HCT116 (cell line): ENCODE measurements around the gene NKTR. TPM values are rescaled to one million over a fixed set of nuclear protein-coding genes. Genes with fewer than 3 reads are reported as not detected.

Experiments
- ATAC-seq: fragments of 200-7000 bp; cut with Tn5 transposase; 2 replicates; pipeline ENCODE4 v1.9.1; 2020; ENCODE audit warnings: mild to moderate bottlenecking, moderate library complexity
- BruUV-seq: library from RNA; stranded (reverse); fragments of 400-500 nt; replicated peaks from 2 replicates; lab custom pipeline; 2021; lab: Mats Ljungman, UMichigan
- CTCF ChIA-PET: fragments of 300-600 bp; sonication (Branson Sonifier 250); formaldehyde crosslinking; loops from one replicate; lab custom pipeline; 2021; ENCODE audit warnings: antibody characterized with exemption; lab: Charles Lee
- POLR2A ChIA-PET: fragments of 300-600, 350-600 bp; sonication (Branson Sonifier 250); formaldehyde crosslinking; loops from one replicate; lab custom pipeline; 2021; ENCODE audit warnings: antibody characterized with exemption; lab: Charles Lee
- RAD21 ChIA-PET, 2 experiments: fragments of 300-600 bp; sonication (Branson Sonifier 250); formaldehyde crosslinking; loops; one replicate each; lab custom pipeline; 2023; ENCODE audit warnings: low total read pairs in 2 of 2; ENCODE audit not compliant: uncharacterized antibody in 2 of 2, unreplicated experiment in 2 of 2, low non-redundant PET in 1 of 2; lab: Charles Lee
- DNase-seq: peaks from one replicate; pipeline ENCODE4 v3.0.0-alpha.2; 2010; ENCODE audit warnings: low read depth, low spot score
- H2AFZ ChIP-seq: fragments of 200-600 bp; shearing (Covaris generic), sonication (generic); 2 replicates; pipeline ENCODE4 v1.6.1; 2017; ENCODE audit warnings: low read depth, mixed run types, mixed read lengths, antibody characterized with exemption, low read length; ENCODE audit not compliant: poor library complexity, severe bottlenecking
- H3K27ac ChIP-seq: 2 replicates; pipeline ENCODE4 v1.5.1; 2012; ENCODE audit warnings: low read depth, low read length
- H3K27me3 ChIP-seq: fragments of 200-600 bp; sonication (generic); 2 replicates; pipeline ENCODE4 v1.6.1; 2016; ENCODE audit warnings: mixed run types, low read length, mixed read lengths; ENCODE audit not compliant: insufficient read depth
- H3K36me3 ChIP-seq, 2 experiments: fragments of 200-500 bp in 1 of 2; fragments of 200-600 bp in 1 of 2; sonication (Bioruptor generic) in 1 of 2; sonication (generic) in 1 of 2; 2 replicates each; pipeline versions ENCODE4 v1.5.1 to v1.6.1; 2014 to 2016; ENCODE audit warnings: low read length in 2 of 2, inconsistent platforms in 1 of 2, mixed read lengths in 1 of 2, mixed run types in 1 of 2; ENCODE audit not compliant: insufficient read depth in 2 of 2, control insufficient read depth in 1 of 2
- H3K4me1 ChIP-seq, 2 experiments: fragments of 200-600 bp in 1 of 2; sonication (generic) in 1 of 2; 2 replicates each; pipeline versions ENCODE4 v1.5.1 to v1.6.1; 2012 to 2017; ENCODE audit warnings: low read length in 2 of 2, inconsistent platforms in 1 of 2, mild to moderate bottlenecking in 1 of 2, mixed read lengths in 1 of 2, mixed run types in 1 of 2, moderate library complexity in 1 of 2; ENCODE audit not compliant: insufficient read depth in 2 of 2, control insufficient read depth in 1 of 2
- H3K4me2 ChIP-seq: fragments of 200-600 bp; sonication (generic); 2 replicates; pipeline ENCODE4 v1.6.1; 2017; ENCODE audit warnings: mixed run types, low read length, mixed read lengths
- H3K4me3 ChIP-seq, 2 experiments: fragments of 200-600 bp in 1 of 2; sonication (generic) in 1 of 2; replicated peaks in 1 of 2; 2 replicates each; pipeline ENCODE4 v1.5.1; 2011 to 2016; ENCODE audit warnings: low read length in 2 of 2, control low read depth in 1 of 2, low read depth in 1 of 2, mild to moderate bottlenecking in 1 of 2, mixed read lengths in 1 of 2, mixed run types in 1 of 2
- H3K79me2 ChIP-seq: fragments of 200-600 bp; sonication (generic); 2 replicates; pipeline ENCODE4 v1.6.1; 2017; ENCODE audit warnings: mild to moderate bottlenecking, mixed run types, low read length, moderate library complexity, mixed read lengths; ENCODE audit not compliant: insufficient read depth
- H3K9ac ChIP-seq: fragments of 200-600 bp; sonication (generic); 2 replicates; pipeline ENCODE4 v1.6.1; 2016; ENCODE audit warnings: low read length, mixed read lengths
- H3K9me2 ChIP-seq: fragments of 200-600 bp; sonication (generic), shearing (Covaris generic); 2 replicates; pipeline ENCODE4 v1.6.1; 2017; ENCODE audit warnings: mixed run types, mild to moderate bottlenecking, moderate library complexity; ENCODE audit not compliant: insufficient read depth
- H3K9me3 ChIP-seq, 2 experiments: fragments of 200-500 bp in 1 of 2; fragments of 200-600 bp in 1 of 2; sonication (Bioruptor generic) in 1 of 2; sonication (generic) in 1 of 2; 2 replicates each; pipeline ENCODE4 v1.6.1; 2014 to 2017; ENCODE audit warnings: low read length in 2 of 2, mixed read lengths in 2 of 2, inconsistent platforms in 1 of 2, low read depth in 1 of 2, mild to moderate bottlenecking in 1 of 2, mixed run types in 1 of 2, moderate library complexity in 1 of 2; ENCODE audit not compliant: control insufficient read depth in 1 of 2, insufficient read depth in 1 of 2
- H4K20me1 ChIP-seq: fragments of 200-600 bp; sonication (generic), shearing (Covaris generic); 2 replicates; pipeline ENCODE4 v1.6.1; 2017; ENCODE audit warnings: mixed run types, mild to moderate bottlenecking, moderate library complexity; ENCODE audit not compliant: insufficient read depth
- CTCF ChIP-seq, 3 experiments: fragments of 200-600 bp in 1 of 3; sonication (generic) in 1 of 3; IDR thresholded peaks in 2 of 3; conservative IDR thresholded peaks in 1 of 3; 2 replicates each; pipeline ENCODE4 v1.5.1; 2012 to 2017; ENCODE audit warnings: low read depth in 2 of 3, low read length in 2 of 3, antibody characterized with exemption in 1 of 3, borderline replicate concordance in 1 of 3, control low read depth in 1 of 3, mild to moderate bottlenecking in 1 of 3, mixed read lengths in 1 of 3, mixed run types in 1 of 3, moderate library complexity in 1 of 3; ENCODE audit not compliant: insufficient read depth in 1 of 3
- EZH2phosphoT487 ChIP-seq: fragments of 200-600 bp; IDR thresholded peaks from 2 replicates; pipeline ENCODE4 v1.6.1; 2018; ENCODE audit warnings: antibody characterized with exemption, borderline replicate concordance
- RAD21 ChIP-seq: IDR thresholded peaks from 2 replicates; pipeline ENCODE4 v1.6.1; 2012; ENCODE audit warnings: low read depth, mild to moderate bottlenecking
- SIN3A ChIP-seq: IDR thresholded peaks from 2 replicates; pipeline ENCODE4 v1.6.1; 2012; ENCODE audit warnings: low read depth
- intact Hi-C: fragments of 100-400 bp; cut with micrococcal nuclease; formaldehyde crosslinking; loops from 2 replicates; pipeline ENCODE4 v1.10.0; 2022
- total RNA-seq: library from RNA; stranded (reverse); gene quantifications from one replicate; pipeline ENCODE4 v1.2.1, GENCODE V29; 2021; ENCODE audit not compliant: unreplicated experiment

NKTR gene
- total RNA-seq, 1 experiment from 2014 or later = 59.7 TPM

- H3K4me1 ChIP-seq = peaks cover 42 to 63% of the 10 kb centered on the region in 2 experiments
Observed at GRCh38 chr3:42652251-42652610, 51.7 kb downstream of the NKTR start.

More at GRCh38 chr3:42652251-42652610, 51.7 kb downstream of the NKTR start:
- CTCF ChIA-PET = interaction anchor here (0.9 to 1.1 kb wide), 3 partner anchors 91 to 105 kb away, joined by 4 to 5 read pairs (median 4); no protein-coding TSS in a partner anchor
- peaks cover 0 to 9% of the 10 kb centered on the region in 2 experiments; a peak in 2 of 4 replicates for H3K36me3 ChIP-seq
- H3K9me3 ChIP-seq = no peaks in the 10 kb centered on the region
- DNase-seq = no peak
- BruUV-seq = no TSS peak
- intact Hi-C loops = loop anchor here (5.0 kb wide), 2 partner anchors 50 to 90 kb away; partner anchors contain the start of gene NKTR
- H3K27me3 ChIP-seq = no peaks in the 10 kb centered on the region
- H3K4me3 ChIP-seq = peak overlapping the region in 1 of 2 experiments; percentile 86; a peak in 2 of 4 replicates
- peak overlapping the region; percentile 46 for H2AFZ ChIP-seq
- no peaks in the 10 kb centered on the region for H4K20me1 ChIP-seq
- H3K79me2 ChIP-seq = peaks cover 16% of the 10 kb centered on the region; the same call in 1 of the 2 replicates
- H3K4me2 ChIP-seq = peak overlapping the region; percentile 99
- POLR2A ChIA-PET = interaction anchor here (2.2 to 3.0 kb wide), 2 partner anchors 11 to 52 kb away, joined by 5 to 9 read pairs; partner anchors contain the start of gene NKTR
- peak overlapping the region; percentile 86 for H3K9ac ChIP-seq
- H3K9me2 ChIP-seq = no peaks in the 10 kb centered on the region
- peak overlapping the region; percentile 84 for H3K27ac ChIP-seq
- peak; percentile 10 for ATAC-seq
- TF ChIP-seq EZH2phosphoT487 = no peak
- TF ChIP-seq CTCF (IDR thresholded peaks at IDR 0.05 in 2 of 3, conservative IDR thresholded peaks at IDR 0.05 in 1 of 3; ENCODE audit: borderline replicate concordance in 1 of 3, insufficient read depth in 1 of 3, low read depth in 2 of 3, low read length in 2 of 3) = no peak
- no peak for TF ChIP-seq RAD21
- TF ChIP-seq SIN3A = no peak
- RAD21 ChIA-PET = interaction anchor here in 1 of 2 experiments (0.6 kb wide), 1 partner anchor 92 kb away, joined by 3 read pairs; no protein-coding TSS in a partner anchor
